ENCODE data around the gene TNPO3.

GRCh38 chr7:128993419-128993818 is 61.5 kb downstream of the TNPO3 start:
- TF ChIP-seq POLR2AphosphoS5 (IDR thresholded peaks at IDR 0.05; ENCODE audit: borderline replicate concordance, low read depth, low read length), result no peak
- no peak for TF ChIP-seq EZH2 (IDR thresholded peaks at IDR 0.05)
- TF ChIP-seq FOXP2 (optimal IDR thresholded peaks at IDR 0.05; ENCODE audit: control extremely low read depth, extremely low read length, insufficient read depth), result no peak
